NB4 (cell line): ENCODE measurements around the gene DUSP5.
A peak's percentile ranks its signal among the peaks of the same experiment; 100 is the strongest.

Source experiments
- DNase-seq: peaks from one replicate; pipeline ENCODE4 v3.0.0; 2010; ENCODE audit warnings: low read depth
- H3K4me3 ChIP-seq: one replicate; pipeline ENCODE4 v1.5.1; 2011; ENCODE audit warnings: mild to moderate bottlenecking, low read depth, low read length, moderate library complexity
- MYC ChIP-seq: IDR thresholded peaks from 2 replicates; pipeline ENCODE4 v1.6.1; 2011; ENCODE audit warnings: low read depth, low read length
- POLR2A ChIP-seq: IDR thresholded peaks from 2 replicates; pipeline ENCODE4 v1.6.1; 2011; ENCODE audit warnings: mild to moderate bottlenecking; ENCODE audit not compliant: insufficient read length; ENCODE audit errors: extremely low read depth
- TF ChIP-seq, protein P1 (sequence below): IDR thresholded peaks from one replicate; pipeline ENCODE4 v1.5.1; 2012; ENCODE audit warnings: low read depth, low read length
- TF ChIP-seq, protein P2 (sequence below): IDR thresholded peaks from 2 replicates; pipeline ENCODE4 v1.6.1; 2011; ENCODE audit warnings: low read depth, low read length

DUSP5 gene

DNA sequence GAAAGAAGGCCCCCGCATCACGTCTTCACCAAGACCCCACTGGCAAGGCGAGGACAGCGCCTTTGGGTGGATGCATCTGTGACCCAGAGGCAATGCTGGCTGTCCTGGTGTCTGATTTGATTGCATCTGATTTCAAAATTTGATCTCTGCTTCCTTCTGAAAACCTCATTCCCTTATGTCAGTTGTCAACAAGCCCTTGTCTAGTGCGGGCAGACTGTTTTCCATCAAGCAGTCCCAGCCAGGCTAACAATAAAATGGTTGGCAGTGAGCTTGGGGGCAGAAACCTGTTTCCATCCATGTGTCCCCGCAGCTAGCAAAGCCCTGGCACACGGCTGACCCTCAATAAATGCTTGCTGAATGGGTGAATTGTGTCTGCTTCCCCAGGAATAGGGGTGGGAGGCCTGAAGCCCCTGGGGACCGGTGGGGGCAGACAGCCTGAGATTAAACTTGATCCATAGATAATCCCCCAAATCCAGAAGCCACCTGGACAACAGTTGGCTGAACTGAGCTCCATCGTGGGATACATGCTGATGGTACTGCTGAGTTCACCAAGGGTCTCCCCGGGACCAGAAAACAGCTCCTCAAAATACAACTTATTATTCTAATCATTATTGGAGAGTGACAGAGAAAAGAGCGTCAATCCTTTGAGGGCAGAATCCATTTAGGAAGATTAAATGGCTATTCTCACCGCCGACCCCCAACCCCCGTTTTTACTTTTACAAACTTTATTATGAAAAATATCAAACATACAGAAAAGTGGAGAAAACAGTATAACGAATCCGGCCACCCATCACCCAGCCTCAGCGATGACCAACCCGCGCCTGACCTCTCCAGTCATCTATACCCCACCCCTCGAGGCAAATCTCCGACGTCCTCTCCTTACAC lies 912 bp upstream of the DUSP5 start:
- no peak for DNase-seq
- H3K4me3 ChIP-seq = peak overlapping the region; percentile 55
- TF ChIP-seq POLR2A = no peak
- TF ChIP-seq, protein P1, sequence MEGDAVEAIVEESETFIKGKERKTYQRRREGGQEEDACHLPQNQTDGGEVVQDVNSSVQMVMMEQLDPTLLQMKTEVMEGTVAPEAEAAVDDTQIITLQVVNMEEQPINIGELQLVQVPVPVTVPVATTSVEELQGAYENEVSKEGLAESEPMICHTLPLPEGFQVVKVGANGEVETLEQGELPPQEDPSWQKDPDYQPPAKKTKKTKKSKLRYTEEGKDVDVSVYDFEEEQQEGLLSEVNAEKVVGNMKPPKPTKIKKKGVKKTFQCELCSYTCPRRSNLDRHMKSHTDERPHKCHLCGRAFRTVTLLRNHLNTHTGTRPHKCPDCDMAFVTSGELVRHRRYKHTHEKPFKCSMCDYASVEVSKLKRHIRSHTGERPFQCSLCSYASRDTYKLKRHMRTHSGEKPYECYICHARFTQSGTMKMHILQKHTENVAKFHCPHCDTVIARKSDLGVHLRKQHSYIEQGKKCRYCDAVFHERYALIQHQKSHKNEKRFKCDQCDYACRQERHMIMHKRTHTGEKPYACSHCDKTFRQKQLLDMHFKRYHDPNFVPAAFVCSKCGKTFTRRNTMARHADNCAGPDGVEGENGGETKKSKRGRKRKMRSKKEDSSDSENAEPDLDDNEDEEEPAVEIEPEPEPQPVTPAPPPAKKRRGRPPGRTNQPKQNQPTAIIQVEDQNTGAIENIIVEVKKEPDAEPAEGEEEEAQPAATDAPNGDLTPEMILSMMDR = no peak
- TF ChIP-seq, protein P2, sequence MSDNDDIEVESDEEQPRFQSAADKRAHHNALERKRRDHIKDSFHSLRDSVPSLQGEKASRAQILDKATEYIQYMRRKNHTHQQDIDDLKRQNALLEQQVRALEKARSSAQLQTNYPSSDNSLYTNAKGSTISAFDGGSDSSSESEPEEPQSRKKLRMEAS = no peak
- TF ChIP-seq MYC = no peak

DNA sequence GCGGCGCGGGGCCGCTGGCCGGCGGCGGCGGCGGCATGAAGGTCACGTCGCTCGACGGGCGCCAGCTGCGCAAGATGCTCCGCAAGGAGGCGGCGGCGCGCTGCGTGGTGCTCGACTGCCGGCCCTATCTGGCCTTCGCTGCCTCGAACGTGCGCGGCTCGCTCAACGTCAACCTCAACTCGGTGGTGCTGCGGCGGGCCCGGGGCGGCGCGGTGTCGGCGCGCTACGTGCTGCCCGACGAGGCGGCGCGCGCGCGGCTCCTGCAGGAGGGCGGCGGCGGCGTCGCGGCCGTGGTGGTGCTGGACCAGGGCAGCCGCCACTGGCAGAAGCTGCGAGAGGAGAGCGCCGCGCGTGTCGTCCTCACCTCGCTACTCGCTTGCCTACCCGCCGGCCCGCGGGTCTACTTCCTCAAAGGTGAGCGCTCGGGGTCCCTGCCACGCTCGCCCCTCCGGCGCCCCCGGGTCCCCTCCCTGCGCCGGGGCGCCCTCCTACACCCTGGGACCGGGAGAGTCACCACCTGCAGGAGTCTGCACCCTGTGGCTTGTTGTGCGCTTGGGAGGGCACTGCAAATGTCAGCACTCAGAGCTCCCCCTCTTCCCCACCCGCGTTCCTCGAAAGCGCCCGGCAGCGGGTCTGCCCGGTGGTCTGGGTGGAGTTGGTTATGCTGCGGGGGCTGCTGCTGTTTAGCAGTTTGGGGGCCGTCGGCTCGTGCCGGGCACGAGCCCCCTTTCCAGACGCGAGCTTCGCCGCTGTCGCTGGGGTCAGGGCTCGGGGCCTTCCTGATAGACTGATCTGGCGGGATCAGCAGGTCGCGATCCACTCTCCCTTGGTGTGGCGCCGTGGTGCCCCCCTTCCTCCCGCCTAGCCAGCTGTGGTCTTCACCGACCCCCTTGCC lies 627 bp downstream of the DUSP5 start:
- peak overlapping the region; percentile 41 for H3K4me3 ChIP-seq
- DNase-seq = peak; percentile 69
- TF ChIP-seq, protein P1 = no peak
- no peak for TF ChIP-seq POLR2A
- TF ChIP-seq, protein P2 = no peak
- no peak for TF ChIP-seq MYC

DNA sequence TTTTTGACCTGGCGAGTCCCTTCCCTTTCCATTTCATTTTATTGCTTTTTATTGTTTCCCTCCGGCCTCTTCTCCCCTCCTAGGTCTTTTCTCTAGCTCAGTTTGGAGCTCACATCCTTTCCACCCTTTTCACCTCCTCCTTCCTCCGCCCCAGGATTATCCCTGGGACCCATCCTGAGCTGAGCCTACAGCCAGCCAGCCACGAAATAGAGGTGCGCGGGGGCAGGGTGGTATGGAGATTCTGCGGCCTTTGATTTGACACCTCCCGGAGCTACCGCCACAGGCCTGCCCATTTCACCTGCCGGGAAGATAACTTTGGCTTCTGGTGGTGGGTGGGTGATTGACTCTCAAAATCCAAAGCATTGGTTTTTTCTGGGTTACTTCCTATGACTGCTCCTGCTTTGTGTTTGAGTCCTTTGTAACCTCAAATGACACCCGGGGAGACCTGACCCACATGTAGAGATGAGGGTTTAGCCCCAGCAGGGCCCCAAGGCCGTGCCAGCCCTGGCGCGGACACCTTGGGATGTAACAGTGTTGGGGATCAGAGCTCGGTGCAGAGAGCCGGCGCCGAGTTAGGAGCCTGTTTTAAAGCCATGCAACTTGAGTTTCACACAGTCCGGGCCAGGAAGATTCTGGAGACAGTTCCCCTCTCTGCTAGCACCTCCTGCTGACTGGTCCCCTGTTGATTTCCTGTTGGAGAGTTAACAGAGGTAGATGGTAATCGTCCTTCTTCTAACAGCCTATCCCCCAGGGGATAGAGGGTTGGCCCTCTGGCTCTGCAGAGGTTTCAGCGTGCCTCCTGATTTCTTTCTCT lies 1.5 kb downstream of the DUSP5 start:
- peak; percentile 86 for DNase-seq
- peak overlapping the region; percentile 17 for H3K4me3 ChIP-seq
- TF ChIP-seq, protein P1 = peak; percentile 21
- TF ChIP-seq, protein P2 = no peak

DNA sequence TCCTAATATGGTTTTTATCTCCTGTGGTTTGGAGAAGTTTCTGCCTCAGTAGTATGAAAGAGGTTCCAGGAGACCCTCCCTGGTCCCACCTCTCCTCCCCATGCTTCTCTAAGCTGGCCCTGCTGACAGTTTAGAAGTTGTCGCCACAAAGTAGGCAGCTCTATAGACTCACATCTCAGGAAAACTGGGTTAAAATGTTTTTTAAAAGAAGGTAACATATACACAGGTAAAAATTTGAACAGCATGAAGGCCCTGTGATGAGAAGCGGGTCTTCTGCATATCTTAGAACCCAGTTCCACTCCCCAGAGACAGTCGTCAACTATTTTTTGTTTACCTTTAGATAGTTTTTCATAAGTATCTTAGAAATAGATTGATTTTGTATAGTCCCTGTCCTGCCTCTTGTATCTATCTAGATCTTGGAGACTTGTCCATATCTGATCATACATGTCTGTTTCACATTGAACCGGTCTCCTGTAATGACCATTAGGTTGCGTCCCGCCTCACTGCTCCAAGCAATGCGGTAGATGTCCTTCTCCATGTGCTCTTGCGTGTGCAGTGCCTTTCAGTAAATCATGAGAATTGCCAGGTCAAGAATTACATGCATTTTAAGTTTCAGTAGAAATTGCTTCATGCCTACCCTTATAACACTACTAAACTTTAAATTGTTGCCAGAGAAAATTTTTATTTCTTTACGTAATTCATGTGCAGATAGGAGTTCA lies 2.2 kb downstream of the DUSP5 start:
- no peak overlapping the region for H3K4me3 ChIP-seq
- no peak for DNase-seq
- TF ChIP-seq, protein P1 = no peak
- TF ChIP-seq MYC (no peak), POLR2A (no peak)
- TF ChIP-seq, protein P2 = no peak

DNA sequence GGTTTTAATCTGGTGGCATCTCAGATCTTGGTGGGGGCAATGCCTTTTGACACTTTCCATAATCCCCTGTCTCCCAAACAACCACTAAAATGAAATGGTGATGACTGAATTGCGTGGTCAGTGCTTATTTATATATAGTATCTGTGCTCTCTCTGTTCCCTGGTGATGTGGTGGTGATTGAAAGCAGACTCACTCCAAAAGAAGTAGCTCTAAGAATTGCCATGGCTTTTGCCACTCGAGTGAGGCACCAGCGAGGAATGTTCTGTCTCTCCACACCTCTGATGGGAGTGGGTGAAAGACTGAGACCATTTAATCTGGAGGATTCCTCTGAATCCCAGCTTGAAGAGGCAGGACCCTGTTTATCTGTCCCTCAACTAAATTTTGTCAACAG lies 2.8 kb downstream of the DUSP5 start:
- TF ChIP-seq, protein P1 = no peak
- TF ChIP-seq MYC (no peak), POLR2A (no peak)
- TF ChIP-seq, protein P2 = no peak
- H3K4me3 ChIP-seq = no peak overlapping the region
- no peak for DNase-seq
